PC-9 (cell line): Measurements from ENCODE around the gene PLXNA1.

Source experiments
- EZH2 ChIP-seq: fragments of 200-600 bp; sonication (generic); IDR thresholded peaks from 2 replicates; pipeline ENCODE4 v1.8.0; 2017; ENCODE audit warnings: antibody characterized with exemption, low read depth
- TF ChIP-seq, protein P1 (sequence below): fragments of 200-600 bp; sonication (generic); conservative IDR thresholded peaks from 2 replicates; pipeline ENCODE4 v1.6.1; 2017; ENCODE audit warnings: mixed run types, antibody characterized with exemption, mild to moderate bottlenecking, moderate library complexity

DNA sequence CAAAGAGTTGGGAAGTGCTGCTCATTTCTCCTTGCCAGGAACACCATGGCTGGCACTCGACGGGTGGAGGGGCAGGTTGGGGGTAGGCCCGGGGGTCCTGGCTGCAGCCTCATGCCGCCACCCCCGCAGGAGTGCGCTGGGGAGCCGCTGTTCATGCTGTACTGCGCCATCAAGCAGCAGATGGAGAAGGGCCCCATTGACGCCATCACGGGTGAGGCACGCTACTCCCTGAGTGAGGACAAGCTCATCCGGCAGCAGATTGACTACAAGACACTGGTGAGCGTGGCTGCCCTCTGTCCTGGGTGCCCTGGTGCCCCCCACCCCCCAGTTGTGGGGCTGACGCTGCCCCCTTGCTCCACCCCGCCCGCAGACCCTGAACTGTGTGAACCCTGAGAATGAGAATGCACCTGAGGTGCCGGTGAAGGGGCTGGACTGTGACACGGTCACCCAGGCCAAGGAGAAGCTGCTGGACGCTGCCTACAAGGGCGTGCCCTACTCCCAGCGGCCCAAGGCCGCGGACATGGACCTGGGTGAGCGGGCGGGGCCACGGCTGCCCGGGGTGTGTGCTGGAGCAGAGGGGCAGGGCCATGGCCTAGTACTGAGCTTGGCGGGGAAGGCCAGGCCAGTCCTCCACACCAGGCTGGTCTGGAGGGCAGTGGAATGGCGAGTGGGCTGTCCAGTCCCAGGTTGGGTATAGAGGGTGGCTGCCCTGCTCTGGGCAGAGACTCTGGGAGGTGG is 45.1 kb downstream of the PLXNA1 start:
- no peak for TF ChIP-seq EZH2
- TF ChIP-seq, protein P1, sequence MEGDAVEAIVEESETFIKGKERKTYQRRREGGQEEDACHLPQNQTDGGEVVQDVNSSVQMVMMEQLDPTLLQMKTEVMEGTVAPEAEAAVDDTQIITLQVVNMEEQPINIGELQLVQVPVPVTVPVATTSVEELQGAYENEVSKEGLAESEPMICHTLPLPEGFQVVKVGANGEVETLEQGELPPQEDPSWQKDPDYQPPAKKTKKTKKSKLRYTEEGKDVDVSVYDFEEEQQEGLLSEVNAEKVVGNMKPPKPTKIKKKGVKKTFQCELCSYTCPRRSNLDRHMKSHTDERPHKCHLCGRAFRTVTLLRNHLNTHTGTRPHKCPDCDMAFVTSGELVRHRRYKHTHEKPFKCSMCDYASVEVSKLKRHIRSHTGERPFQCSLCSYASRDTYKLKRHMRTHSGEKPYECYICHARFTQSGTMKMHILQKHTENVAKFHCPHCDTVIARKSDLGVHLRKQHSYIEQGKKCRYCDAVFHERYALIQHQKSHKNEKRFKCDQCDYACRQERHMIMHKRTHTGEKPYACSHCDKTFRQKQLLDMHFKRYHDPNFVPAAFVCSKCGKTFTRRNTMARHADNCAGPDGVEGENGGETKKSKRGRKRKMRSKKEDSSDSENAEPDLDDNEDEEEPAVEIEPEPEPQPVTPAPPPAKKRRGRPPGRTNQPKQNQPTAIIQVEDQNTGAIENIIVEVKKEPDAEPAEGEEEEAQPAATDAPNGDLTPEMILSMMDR, result no peak
